ENCODE results near the gene TOMM40.

The TOMM40 gene

GRCh38 chr19:44927746-44928145, 36.7 kb downstream of the TOMM40 start:
- DNase-seq (ENCODE audit: low read depth), result no peak

GRCh38 chr19:44930088-44930487, 39.0 kb downstream of the TOMM40 start:
- no peak for DNase-seq (ENCODE audit: low read depth)

DNA sequence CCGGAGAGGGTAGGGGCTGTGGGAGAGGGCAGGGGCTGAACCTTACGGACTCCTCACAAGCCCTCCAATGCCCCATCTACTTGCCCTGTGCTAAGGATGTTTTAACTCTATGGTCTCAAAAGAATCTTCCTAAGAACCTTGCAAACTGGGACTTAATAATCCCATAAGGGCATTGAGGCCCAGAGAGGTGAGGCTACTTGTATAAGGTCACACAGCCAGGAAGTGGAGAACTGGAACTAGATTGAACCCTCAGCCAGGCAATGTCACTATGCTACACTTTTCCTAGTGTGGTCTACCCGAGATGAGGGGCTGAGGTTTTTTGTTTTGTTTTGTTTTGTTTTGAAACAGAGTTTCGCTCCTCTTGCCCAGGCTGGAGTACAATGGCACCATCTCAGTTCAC, 40.5 kb downstream of the TOMM40 start:
- no peak for DNase-seq (ENCODE audit: low read depth)

DNA sequence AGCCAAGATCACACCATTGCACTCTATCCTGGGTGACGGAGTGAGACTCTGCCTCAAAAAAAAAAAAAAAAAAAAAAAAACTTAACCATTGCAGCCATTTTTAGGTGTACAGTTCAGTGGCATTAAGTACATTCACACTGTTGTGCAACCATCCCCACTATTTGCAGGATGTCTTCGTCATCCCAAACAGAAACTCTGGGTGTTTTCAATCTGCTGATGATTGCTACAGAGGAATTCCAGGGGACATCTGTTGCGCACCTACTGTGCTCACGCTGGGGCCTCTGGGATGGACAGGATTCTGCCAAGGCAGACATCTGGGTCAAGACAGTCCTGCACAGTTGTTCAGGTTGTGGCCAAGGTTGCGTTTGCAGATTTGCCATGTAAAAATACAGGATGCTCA, 48.6 kb downstream of the TOMM40 start:
- DNase-seq (ENCODE audit: low read depth), result no peak

DNA sequence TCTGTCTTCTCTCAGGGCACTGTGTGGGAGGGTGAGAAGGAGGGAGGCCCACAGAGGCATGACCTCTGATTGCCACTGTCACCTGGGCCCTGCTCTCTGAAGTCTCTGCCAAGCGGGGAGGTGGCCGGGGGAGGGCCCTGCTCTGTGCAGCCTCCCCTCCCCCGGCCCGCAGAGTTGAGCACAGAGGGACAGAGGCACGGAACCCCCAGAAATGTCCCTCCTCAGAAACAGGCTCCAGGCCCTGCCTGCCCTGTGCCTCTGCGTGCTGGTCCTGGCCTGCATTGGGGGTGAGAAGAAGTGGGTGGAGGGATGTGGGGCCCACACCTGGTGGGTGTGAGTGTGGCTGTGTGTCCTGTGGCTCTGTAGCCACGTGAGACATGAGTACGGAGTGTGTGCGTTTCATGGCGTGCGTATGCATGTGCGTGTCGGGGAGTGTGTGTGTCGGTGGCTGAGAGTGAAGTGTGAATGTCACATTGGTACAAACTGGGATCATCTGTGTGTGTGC, 51.1 kb downstream of the TOMM40 start, which contains the start of gene APOC4:
TSS of gene APOC4 (plus strand) at position 171 of the 505 bp plus-strand sequence. CDS start at position 212, 41 bp downstream.
- no peak for DNase-seq (ENCODE audit: low read depth)

DNA sequence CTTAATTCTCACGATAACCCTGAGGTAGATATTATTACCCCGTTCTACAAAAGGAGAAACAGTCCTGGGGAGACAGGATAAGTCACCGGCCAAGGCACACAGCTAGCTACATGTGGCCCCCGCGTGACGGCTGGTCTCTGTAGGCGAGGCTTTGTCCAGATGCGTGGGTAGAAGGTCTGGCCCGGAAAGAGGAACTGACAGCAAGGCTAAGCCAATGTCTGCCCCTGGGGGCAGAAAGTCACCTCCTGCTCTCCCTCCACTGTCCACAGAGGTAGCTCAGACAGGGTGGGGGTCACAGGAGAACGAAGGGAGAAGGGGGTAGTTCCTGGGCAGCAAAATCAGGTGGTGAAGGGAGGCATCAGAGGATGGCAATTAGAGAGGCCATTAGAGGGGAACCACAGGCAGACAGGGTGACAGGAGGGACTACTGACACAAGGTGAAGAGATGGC, 52.8 kb downstream of the TOMM40 start:
- no peak for DNase-seq (ENCODE audit: low read depth)

- DNase-seq (ENCODE audit: low read depth), result no peak
These were observed 56.1 kb downstream of the TOMM40 start for GRCh38 chr19:44947041-44947581.

DNA sequence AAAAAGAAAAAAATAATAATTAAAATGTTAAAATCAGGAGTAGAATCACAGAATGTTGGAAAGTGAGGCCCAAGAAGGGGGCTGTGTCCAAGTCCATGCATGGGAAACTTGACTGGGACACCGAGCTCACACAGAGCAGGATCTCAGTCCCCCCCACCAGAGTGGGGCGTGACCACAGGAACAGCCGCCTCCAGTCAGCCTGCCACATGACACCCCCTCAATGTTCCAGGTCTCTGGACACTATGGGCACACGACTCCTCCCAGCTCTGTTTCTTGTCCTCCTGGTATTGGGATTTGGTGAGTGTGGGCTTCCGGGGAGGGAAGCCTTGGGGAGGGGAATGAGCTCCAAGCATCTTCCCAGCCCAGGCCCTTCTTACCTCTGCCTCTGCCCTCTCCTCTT, 57.2 kb downstream of the TOMM40 start:
- no peak for DNase-seq (ENCODE audit: low read depth)

GRCh38 chr19:44948763-44949374, 57.8 kb downstream of the TOMM40 start:
- DNase-seq (ENCODE audit: low read depth), result no peak

GRCh38 chr19:44949550-44949949, 58.5 kb downstream of the TOMM40 start:
- no peak for DNase-seq (ENCODE audit: low read depth)

DNA sequence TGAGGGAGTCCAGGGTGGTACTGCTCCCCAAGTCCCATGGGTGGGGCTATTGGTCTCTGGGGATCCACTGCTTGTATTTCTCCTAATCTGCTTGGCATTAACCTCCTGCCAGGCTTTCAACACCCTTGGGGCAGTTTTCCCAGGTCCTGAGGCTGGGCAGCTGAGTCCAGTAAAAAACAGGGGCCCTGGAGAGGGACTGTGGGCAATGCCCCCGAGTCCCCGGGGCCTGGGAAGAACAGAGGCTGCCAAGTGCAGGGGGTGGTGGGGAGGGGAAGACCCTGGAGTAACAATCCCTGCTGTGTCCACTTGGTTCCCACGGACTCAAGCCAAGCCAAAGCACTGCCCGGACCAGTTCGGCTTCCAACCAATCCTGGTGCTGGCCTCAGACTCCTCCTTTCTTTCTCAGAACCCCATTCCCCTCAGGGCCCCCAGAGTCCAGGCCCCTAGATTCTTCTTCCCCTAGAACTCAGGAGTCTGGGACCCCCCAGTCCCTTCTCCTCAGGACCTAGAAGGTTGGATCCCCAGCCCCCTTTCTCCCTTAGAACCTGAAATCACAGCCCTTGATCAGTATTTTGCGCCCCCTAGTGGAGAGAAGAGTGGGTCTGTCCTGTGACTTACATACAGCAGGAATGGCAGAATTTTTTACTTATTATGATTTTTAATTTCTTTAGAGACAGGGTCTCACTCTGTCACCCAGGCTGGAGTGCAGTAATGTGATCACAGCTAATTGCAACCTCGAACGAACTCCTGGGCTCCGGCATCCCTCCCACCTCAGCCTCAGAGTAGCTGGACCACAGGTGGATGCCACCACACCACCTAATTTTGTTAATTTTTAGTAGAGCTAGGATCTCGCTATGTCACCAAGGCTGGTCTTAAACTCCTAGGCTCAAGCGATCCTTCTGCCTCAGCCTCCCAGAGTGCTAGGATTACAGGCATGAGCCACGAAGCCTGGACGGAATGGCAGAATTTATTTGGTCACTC, 60.4 kb downstream of the TOMM40 start:
- peak; percentile 41 for DNase-seq (ENCODE audit: low read depth)

Measured in T-helper 22 cell (primary cell).